GM10847 (cell line): ENCODE measurements around the gene PCSK1.

Experiments used
- POLR2A ChIP-seq: IDR thresholded peaks from 2 replicates; pipeline ENCODE4 v1.6.1; 2011; ENCODE audit not compliant: insufficient read length; ENCODE audit errors: extremely low read depth

PCSK1 gene

GRCh38 chr5:96348536-96348935, 84.5 kb downstream of the PCSK1 start:
- TF ChIP-seq POLR2A: no peak

- TF ChIP-seq POLR2A: no peak
Observed at GRCh38 chr5:96347502-96348292, 85.4 kb downstream of the PCSK1 start.

GRCh38 chr5:96344678-96345577, 88.1 kb downstream of the PCSK1 start:
- no peak for TF ChIP-seq POLR2A

- no peak for TF ChIP-seq POLR2A
Observed at GRCh38 chr5:96343094-96343493, 90.0 kb downstream of the PCSK1 start.

GRCh38 chr5:96342581-96342980, 90.5 kb downstream of the PCSK1 start:
- TF ChIP-seq POLR2A: no peak
